ENCODE results near the gene OR14I1. TPM values are rescaled to one million over a fixed set of nuclear protein-coding genes. Genes with fewer than 3 reads are reported as not detected.

OR14I1 gene
- total RNA-seq: not detected in 2 replicates

GRCh38 chr1:248702714-248703113 lies at the start of gene OR14I1:
OR14I1 (minus strand) TSS chr1:248702766.

GRCh38 chr1:248655354-248655753 lies 47.2 kb downstream of the OR14I1 start, which contains the start of gene OR2T27:
OR2T27 (minus strand) TSS chr1:248655528; CDS start chr1:248650884, 4,644 bp downstream.

Small RNA genes lying within 50 kb of the gene (small RNA-seq; reads per million reads assigned to genes)
- gene AHCYP8: not detected

Other genes with a start within 250 kb of the OR14I1 start
- not detected in 2 replicates for gene OR2T3, start 229.4 kb downstream of the OR14I1 start, total RNA-seq
- not detected in 2 replicates for gene OR2T5, start 214.2 kb downstream of the OR14I1 start, total RNA-seq
- gene OR2G6, start 194.7 kb downstream of the OR14I1 start, total RNA-seq: under 0.01 TPM in 1 of 2 replicates, not detected in the other
- not detected in 2 replicates for gene OR2T29, start 140.0 kb downstream of the OR14I1 start, total RNA-seq
- not detected in 2 replicates for gene OR2T34, start 128.0 kb downstream of the OR14I1 start, total RNA-seq
- not detected in 2 replicates for gene OR2T10, start 105.1 kb downstream of the OR14I1 start, total RNA-seq
- gene OR2T11, start 67.7 kb downstream of the OR14I1 start, total RNA-seq: not detected in 2 replicates
- gene OR2T35, start 57.5 kb downstream of the OR14I1 start, total RNA-seq: not detected in 2 replicates
- gene OR2T27, start 47.2 kb downstream of the OR14I1 start, total RNA-seq: not detected in 2 replicates
- not detected in 2 replicates for gene LYPD8, start 53.0 kb upstream of the OR14I1 start, total RNA-seq
- 25.5 and 26.4 TPM in 2 replicates for gene SH3BP5L, start 123.1 kb upstream of the OR14I1 start, total RNA-seq
- gene ZNF672, start 135.5 kb upstream of the OR14I1 start, total RNA-seq: 11.5 and 12.8 TPM in 2 replicates
- 6.5 and 7.5 TPM in 2 replicates for gene ZNF692, start 156.3 kb upstream of the OR14I1 start, total RNA-seq
- gene PGBD2, start 203.5 kb upstream of the OR14I1 start, total RNA-seq: 4.1 and 5.9 TPM in 2 replicates